Neural cell (in vitro differentiated cells): ENCODE data around the gene AURKA. TPM values are rescaled to one million over a fixed set of nuclear protein-coding genes. Genes with fewer than 3 reads are reported as not detected.

Experiments used
- H2AFZ ChIP-seq: fragments of 200-600, 300-800 bp; sonication (generic), shearing (Covaris generic); 2 replicates; pipeline ENCODE4 v1.6.0; 2014; ENCODE audit warnings: low read depth, mild to moderate bottlenecking, antibody characterized with exemption, low read length, moderate library complexity
- H3F3A ChIP-seq: fragments of 200-600 bp; shearing (Covaris generic); 2 replicates; pipeline ENCODE4 v1.6.1; 2016; ENCODE audit warnings: mild to moderate bottlenecking, moderate library complexity, mixed read lengths, antibody characterized with exemption, low read length; ENCODE audit not compliant: insufficient read depth, poor library complexity, severe bottlenecking
- H3K27ac ChIP-seq: fragments of 200-600, 300-800 bp; sonication (generic), shearing (Covaris generic); 2 replicates; pipeline ENCODE4 v1.5.1; 2014; ENCODE audit warnings: mild to moderate bottlenecking, low read length, moderate library complexity
- H3K27me3 ChIP-seq: fragments of 300-800, 200-600 bp; sonication (generic), shearing (Covaris generic); 2 replicates; pipeline ENCODE4 v1.6.0; 2014; ENCODE audit warnings: mild to moderate bottlenecking, low read depth, low read length, moderate library complexity; ENCODE audit not compliant: insufficient read depth
- H3K36me3 ChIP-seq: fragments of 300-800, 200-600 bp; sonication (generic), shearing (Covaris generic); 2 replicates; pipeline ENCODE4 v1.5.1; 2014; ENCODE audit warnings: mild to moderate bottlenecking, antibody characterized with exemption, low read length, moderate library complexity; ENCODE audit not compliant: insufficient read depth
- H3K4me2 ChIP-seq: fragments of 300-800, 200-600 bp; sonication (generic), shearing (Covaris generic); 2 replicates; pipeline ENCODE4 v1.6.0; 2014; ENCODE audit warnings: mild to moderate bottlenecking, low read length
- H3K4me3 ChIP-seq: fragments of 300-800, 200-600 bp; sonication (generic), shearing (Covaris generic); 2 replicates; pipeline ENCODE4 v1.5.1; 2014; ENCODE audit warnings: mild to moderate bottlenecking, low read length, moderate library complexity
- H3K79me2 ChIP-seq: fragments of 200-600 bp; shearing (Covaris generic); replicated peaks from 2 replicates; pipeline ENCODE4 v1.6.0; 2014; ENCODE audit warnings: mild to moderate bottlenecking, low read length, moderate library complexity; ENCODE audit not compliant: insufficient read depth
- H3K9ac ChIP-seq: fragments of 300-800, 200-600 bp; sonication (generic), shearing (Covaris generic); 2 replicates; pipeline ENCODE4 v1.6.1; 2016; ENCODE audit warnings: mild to moderate bottlenecking, low read length, mixed read lengths
- H3K9me2 ChIP-seq: fragments of 200-600 bp; shearing (Covaris generic); 2 replicates; pipeline ENCODE4 v1.6.1; 2016; ENCODE audit warnings: mild to moderate bottlenecking, low read length, mixed read lengths; ENCODE audit not compliant: insufficient read depth
- H3K9me3 ChIP-seq: fragments of 200-600, 300-800 bp; sonication (generic), shearing (Covaris generic); 2 replicates; pipeline ENCODE4 v1.6.1; 2016; ENCODE audit warnings: mild to moderate bottlenecking, mixed run types, low read length, moderate library complexity, mixed read lengths
- H4K20me1 ChIP-seq: fragments of 200-600 bp; shearing (Covaris generic); 2 replicates; pipeline ENCODE4 v1.6.1; 2016; ENCODE audit warnings: mild to moderate bottlenecking, mixed run types; ENCODE audit not compliant: insufficient read depth
- CTCF ChIP-seq: fragments of 450-650 bp; IDR thresholded peaks from 2 replicates; pipeline ENCODE4 v1.5.1; 2014; ENCODE audit warnings: antibody characterized with exemption, mild to moderate bottlenecking, moderate library complexity; ENCODE audit not compliant: poor library complexity, severe bottlenecking
- EP300 ChIP-seq: fragments of 450-650 bp; conservative IDR thresholded peaks from 2 replicates; pipeline ENCODE4 v1.6.1; 2014; ENCODE audit warnings: antibody characterized with exemption, mild to moderate bottlenecking, moderate library complexity; ENCODE audit not compliant: poor library complexity, severe bottlenecking
- EZH2 ChIP-seq: fragments of 200-600, 300-800 bp; shearing (Covaris generic), sonication (generic); IDR thresholded peaks from 2 replicates; pipeline ENCODE4 v1.6.1; 2014; ENCODE audit warnings: antibody characterized with exemption, low read length, borderline replicate concordance, mild to moderate bottlenecking; ENCODE audit not compliant: insufficient read depth, poor library complexity, severe bottlenecking
- MXI1 ChIP-seq: fragments of 450-650 bp; conservative IDR thresholded peaks from 2 replicates; pipeline ENCODE4 v1.6.1; 2014; ENCODE audit warnings: antibody characterized with exemption, mild to moderate bottlenecking; ENCODE audit not compliant: poor library complexity, severe bottlenecking
- POLR2AphosphoS5 ChIP-seq: IDR thresholded peaks from 2 replicates; pipeline ENCODE4 v1.6.1; 2012
- RAD21 ChIP-seq: fragments of 450-650 bp; conservative IDR thresholded peaks from 2 replicates; pipeline ENCODE4 v1.6.1; 2014; ENCODE audit warnings: antibody characterized with exemption, mild to moderate bottlenecking, moderate library complexity
- SMC3 ChIP-seq: fragments of 450-650 bp; conservative IDR thresholded peaks from 2 replicates; pipeline ENCODE4 v1.6.1; 2014; ENCODE audit warnings: antibody characterized with exemption, mild to moderate bottlenecking, moderate library complexity; ENCODE audit not compliant: poor library complexity
- TAF1 ChIP-seq: IDR thresholded peaks from 2 replicates; pipeline ENCODE4 v1.6.1; 2012; ENCODE audit warnings: low read depth
- polyA plus RNA-seq: library from polyadenylated mRNA; depleted of rRNA; stranded (reverse); fragments of >200 nt; gene quantifications from 2 replicates; pipeline ENCODE4 v1.2.3, GENCODE V29; 2014
- TF ChIP-seq, protein P1 (sequence below): IDR thresholded peaks from 2 replicates; pipeline ENCODE4 v1.6.1; 2012; ENCODE audit warnings: borderline replicate concordance

AURKA gene
- polyA plus RNA-seq, 1 donor from 2014 or later: 2.5 TPM

GRCh38 chr20:56400001-56400640 lies 8.1 kb upstream of the AURKA start:
- no peaks in the 10 kb centered on the region for H3K27me3 ChIP-seq
- H4K20me1 ChIP-seq: no peaks in the 10 kb centered on the region
- no peaks in the 10 kb centered on the region for H3K9me2 ChIP-seq
- TF ChIP-seq TAF1: no peak
- no peak for TF ChIP-seq POLR2AphosphoS5
- TF ChIP-seq RAD21: peak; percentile 72
- TF ChIP-seq, protein P1, sequence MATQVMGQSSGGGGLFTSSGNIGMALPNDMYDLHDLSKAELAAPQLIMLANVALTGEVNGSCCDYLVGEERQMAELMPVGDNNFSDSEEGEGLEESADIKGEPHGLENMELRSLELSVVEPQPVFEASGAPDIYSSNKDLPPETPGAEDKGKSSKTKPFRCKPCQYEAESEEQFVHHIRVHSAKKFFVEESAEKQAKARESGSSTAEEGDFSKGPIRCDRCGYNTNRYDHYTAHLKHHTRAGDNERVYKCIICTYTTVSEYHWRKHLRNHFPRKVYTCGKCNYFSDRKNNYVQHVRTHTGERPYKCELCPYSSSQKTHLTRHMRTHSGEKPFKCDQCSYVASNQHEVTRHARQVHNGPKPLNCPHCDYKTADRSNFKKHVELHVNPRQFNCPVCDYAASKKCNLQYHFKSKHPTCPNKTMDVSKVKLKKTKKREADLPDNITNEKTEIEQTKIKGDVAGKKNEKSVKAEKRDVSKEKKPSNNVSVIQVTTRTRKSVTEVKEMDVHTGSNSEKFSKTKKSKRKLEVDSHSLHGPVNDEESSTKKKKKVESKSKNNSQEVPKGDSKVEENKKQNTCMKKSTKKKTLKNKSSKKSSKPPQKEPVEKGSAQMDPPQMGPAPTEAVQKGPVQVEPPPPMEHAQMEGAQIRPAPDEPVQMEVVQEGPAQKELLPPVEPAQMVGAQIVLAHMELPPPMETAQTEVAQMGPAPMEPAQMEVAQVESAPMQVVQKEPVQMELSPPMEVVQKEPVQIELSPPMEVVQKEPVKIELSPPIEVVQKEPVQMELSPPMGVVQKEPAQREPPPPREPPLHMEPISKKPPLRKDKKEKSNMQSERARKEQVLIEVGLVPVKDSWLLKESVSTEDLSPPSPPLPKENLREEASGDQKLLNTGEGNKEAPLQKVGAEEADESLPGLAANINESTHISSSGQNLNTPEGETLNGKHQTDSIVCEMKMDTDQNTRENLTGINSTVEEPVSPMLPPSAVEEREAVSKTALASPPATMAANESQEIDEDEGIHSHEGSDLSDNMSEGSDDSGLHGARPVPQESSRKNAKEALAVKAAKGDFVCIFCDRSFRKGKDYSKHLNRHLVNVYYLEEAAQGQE: no peak
- no peak for TF ChIP-seq MXI1
- no peak for TF ChIP-seq EP300
- peak; percentile 78 for TF ChIP-seq CTCF
- peak; percentile 80 for TF ChIP-seq SMC3
- TF ChIP-seq EZH2: no peak
- no peak overlapping the region for H3K4me2 ChIP-seq
- H3K27ac ChIP-seq: no peak overlapping the region
- peaks cover 6% of the 10 kb centered on the region for H3K79me2 ChIP-seq
- H3F3A ChIP-seq: no peaks in the 10 kb centered on the region
- peaks cover 12% of the 10 kb centered on the region for H3K36me3 ChIP-seq
- no peak overlapping the region for H3K4me3 ChIP-seq
- no peaks in the 10 kb centered on the region for H3K9me3 ChIP-seq
- no peak overlapping the region for H2AFZ ChIP-seq
- no peak overlapping the region for H3K9ac ChIP-seq

DNA sequence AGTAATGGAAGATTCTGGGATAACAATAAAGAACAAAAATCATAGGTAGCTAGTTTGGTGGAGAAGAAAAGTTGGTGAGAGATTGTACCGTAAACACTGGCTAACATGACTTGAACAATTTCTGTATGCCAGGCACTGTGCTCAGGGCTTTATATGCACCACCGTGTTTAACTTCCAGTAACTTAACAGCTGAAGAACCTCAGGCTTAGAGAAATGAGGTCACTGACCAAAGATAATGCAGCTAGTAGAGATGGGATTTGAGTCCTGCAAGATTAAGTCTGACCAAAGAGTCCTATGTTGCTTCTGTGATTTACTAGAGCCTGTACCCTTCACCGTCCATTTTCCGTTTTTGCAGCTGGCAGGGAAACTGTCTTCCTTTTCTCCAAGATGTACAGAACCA lies 3.2 kb upstream of the AURKA start:
- no peak overlapping the region for H2AFZ ChIP-seq
- H4K20me1 ChIP-seq: no peaks in the 10 kb centered on the region
- no peak overlapping the region for H3K4me3 ChIP-seq
- no peaks in the 10 kb centered on the region for H3F3A ChIP-seq
- TF ChIP-seq, protein P1: no peak
- H3K4me2 ChIP-seq: no peak overlapping the region
- peaks cover 12% of the 10 kb centered on the region for H3K36me3 ChIP-seq
- H3K27ac ChIP-seq: no peak overlapping the region
- H3K9me2 ChIP-seq: no peaks in the 10 kb centered on the region
- no peaks in the 10 kb centered on the region for H3K27me3 ChIP-seq
- peaks cover 32% of the 10 kb centered on the region for H3K79me2 ChIP-seq
- no peak overlapping the region for H3K9ac ChIP-seq
- H3K9me3 ChIP-seq: no peaks in the 10 kb centered on the region
